Measurements from ENCODE around the gene MAPK8.

The MAPK8 gene

GRCh38 chr10:48332166-48332870, 25.8 kb downstream of the MAPK8 start:
- DNase-seq (ENCODE audit: low read depth) = no peak
- H3K4me3 ChIP-seq (ENCODE audit: low read depth, low read length) = no peak overlapping the region
- TF ChIP-seq CTCF (IDR thresholded peaks at IDR 0.05; ENCODE audit: low read depth, low read length) = no peak
- no peak for TF ChIP-seq MAX (IDR thresholded peaks at IDR 0.05; ENCODE audit: low read depth, low read length)
- no peak for TF ChIP-seq POLR2A (IDR thresholded peaks at IDR 0.05; ENCODE audit: extremely low read depth, insufficient read length)
- no peak for TF ChIP-seq MYC (IDR thresholded peaks at IDR 0.05; ENCODE audit: low read depth, low read length)

- DNase-seq (ENCODE audit: low read depth) = no peak
These were observed 26.4 kb downstream of the MAPK8 start for GRCh38 chr10:48332871-48333216.

GRCh38 chr10:48333856-48334255, 27.4 kb downstream of the MAPK8 start:
- DNase-seq (ENCODE audit: low read depth) = no peak
- H3K4me3 ChIP-seq (ENCODE audit: low read depth, low read length) = no peak overlapping the region

More at GRCh38 chr10:48332871-48333216, 26.4 kb downstream of the MAPK8 start:
- no peak overlapping the region for H3K4me3 ChIP-seq (ENCODE audit: low read depth, low read length)
- TF ChIP-seq MAX (IDR thresholded peaks at IDR 0.05; ENCODE audit: low read depth, low read length) = no peak
- TF ChIP-seq MYC (IDR thresholded peaks at IDR 0.05; ENCODE audit: low read depth, low read length) = no peak
- no peak for TF ChIP-seq CTCF (IDR thresholded peaks at IDR 0.05; ENCODE audit: low read depth, low read length)
- no peak for TF ChIP-seq POLR2A (IDR thresholded peaks at IDR 0.05; ENCODE audit: extremely low read depth, insufficient read length)

GRCh38 chr10:48335788-48336187, 29.3 kb downstream of the MAPK8 start:
- no peak overlapping the region for H3K4me3 ChIP-seq (ENCODE audit: low read depth, low read length)
- DNase-seq (ENCODE audit: low read depth) = no peak
- TF ChIP-seq CTCF (IDR thresholded peaks at IDR 0.05; ENCODE audit: low read depth, low read length) = no peak
- TF ChIP-seq MYC (IDR thresholded peaks at IDR 0.05; ENCODE audit: low read depth, low read length) = no peak
- TF ChIP-seq POLR2A (IDR thresholded peaks at IDR 0.05; ENCODE audit: extremely low read depth, insufficient read length) = no peak
- TF ChIP-seq MAX (IDR thresholded peaks at IDR 0.05; ENCODE audit: low read depth, low read length) = no peak

More at GRCh38 chr10:48333856-48334255, 27.4 kb downstream of the MAPK8 start:
- no peak for TF ChIP-seq CTCF (IDR thresholded peaks at IDR 0.05; ENCODE audit: low read depth, low read length)
- no peak for TF ChIP-seq MAX (IDR thresholded peaks at IDR 0.05; ENCODE audit: low read depth, low read length)
- TF ChIP-seq MYC (IDR thresholded peaks at IDR 0.05; ENCODE audit: low read depth, low read length) = no peak
- TF ChIP-seq POLR2A (IDR thresholded peaks at IDR 0.05; ENCODE audit: extremely low read depth, insufficient read length) = no peak

- DNase-seq (ENCODE audit: low read depth) = no peak
- no peak overlapping the region for H3K4me3 ChIP-seq (ENCODE audit: low read depth, low read length)
- TF ChIP-seq CTCF (IDR thresholded peaks at IDR 0.05; ENCODE audit: low read depth, low read length) (no peak), MAX (IDR thresholded peaks at IDR 0.05; ENCODE audit: low read depth, low read length) (no peak), MYC (IDR thresholded peaks at IDR 0.05; ENCODE audit: low read depth, low read length) (no peak), POLR2A (IDR thresholded peaks at IDR 0.05; ENCODE audit: extremely low read depth, insufficient read length) (no peak)
These were observed 30.6 kb downstream of the MAPK8 start for GRCh38 chr10:48336978-48337599.
